Neural cell (in vitro differentiated cells): ENCODE measurements around the gene ATP1A1. TPM values are rescaled to one million over a fixed set of nuclear protein-coding genes. Genes with fewer than 3 reads are reported as not detected.

Experiments
- H2AFZ ChIP-seq: fragments of 200-600, 300-800 bp; sonication (generic), shearing (Covaris generic); 2 replicates; pipeline ENCODE4 v1.6.0; 2014; ENCODE audit warnings: low read depth, mild to moderate bottlenecking, antibody characterized with exemption, low read length, moderate library complexity
- H3F3A ChIP-seq: fragments of 200-600 bp; shearing (Covaris generic); 2 replicates; pipeline ENCODE4 v1.6.1; 2016; ENCODE audit warnings: mild to moderate bottlenecking, moderate library complexity, mixed read lengths, antibody characterized with exemption, low read length; ENCODE audit not compliant: insufficient read depth, poor library complexity, severe bottlenecking
- H3K27ac ChIP-seq: fragments of 200-600, 300-800 bp; sonication (generic), shearing (Covaris generic); 2 replicates; pipeline ENCODE4 v1.5.1; 2014; ENCODE audit warnings: mild to moderate bottlenecking, low read length, moderate library complexity
- H3K27me3 ChIP-seq: fragments of 300-800, 200-600 bp; sonication (generic), shearing (Covaris generic); 2 replicates; pipeline ENCODE4 v1.6.0; 2014; ENCODE audit warnings: mild to moderate bottlenecking, low read depth, low read length, moderate library complexity; ENCODE audit not compliant: insufficient read depth
- H3K36me3 ChIP-seq: fragments of 300-800, 200-600 bp; sonication (generic), shearing (Covaris generic); 2 replicates; pipeline ENCODE4 v1.5.1; 2014; ENCODE audit warnings: mild to moderate bottlenecking, antibody characterized with exemption, low read length, moderate library complexity; ENCODE audit not compliant: insufficient read depth
- H3K4me2 ChIP-seq: fragments of 300-800, 200-600 bp; sonication (generic), shearing (Covaris generic); 2 replicates; pipeline ENCODE4 v1.6.0; 2014; ENCODE audit warnings: mild to moderate bottlenecking, low read length
- H3K4me3 ChIP-seq: fragments of 300-800, 200-600 bp; sonication (generic), shearing (Covaris generic); 2 replicates; pipeline ENCODE4 v1.5.1; 2014; ENCODE audit warnings: mild to moderate bottlenecking, low read length, moderate library complexity
- H3K79me2 ChIP-seq: fragments of 200-600 bp; shearing (Covaris generic); replicated peaks from 2 replicates; pipeline ENCODE4 v1.6.0; 2014; ENCODE audit warnings: mild to moderate bottlenecking, low read length, moderate library complexity; ENCODE audit not compliant: insufficient read depth
- H3K9ac ChIP-seq: fragments of 300-800, 200-600 bp; sonication (generic), shearing (Covaris generic); 2 replicates; pipeline ENCODE4 v1.6.1; 2016; ENCODE audit warnings: mild to moderate bottlenecking, low read length, mixed read lengths
- H3K9me2 ChIP-seq: fragments of 200-600 bp; shearing (Covaris generic); 2 replicates; pipeline ENCODE4 v1.6.1; 2016; ENCODE audit warnings: mild to moderate bottlenecking, low read length, mixed read lengths; ENCODE audit not compliant: insufficient read depth
- H3K9me3 ChIP-seq: fragments of 200-600, 300-800 bp; sonication (generic), shearing (Covaris generic); 2 replicates; pipeline ENCODE4 v1.6.1; 2016; ENCODE audit warnings: mild to moderate bottlenecking, mixed run types, low read length, moderate library complexity, mixed read lengths
- H4K20me1 ChIP-seq: fragments of 200-600 bp; shearing (Covaris generic); 2 replicates; pipeline ENCODE4 v1.6.1; 2016; ENCODE audit warnings: mild to moderate bottlenecking, mixed run types; ENCODE audit not compliant: insufficient read depth
- CTCF ChIP-seq: fragments of 450-650 bp; IDR thresholded peaks from 2 replicates; pipeline ENCODE4 v1.5.1; 2014; ENCODE audit warnings: antibody characterized with exemption, mild to moderate bottlenecking, moderate library complexity; ENCODE audit not compliant: poor library complexity, severe bottlenecking
- EP300 ChIP-seq: fragments of 450-650 bp; conservative IDR thresholded peaks from 2 replicates; pipeline ENCODE4 v1.6.1; 2014; ENCODE audit warnings: antibody characterized with exemption, mild to moderate bottlenecking, moderate library complexity; ENCODE audit not compliant: poor library complexity, severe bottlenecking
- EZH2 ChIP-seq: fragments of 200-600, 300-800 bp; shearing (Covaris generic), sonication (generic); IDR thresholded peaks from 2 replicates; pipeline ENCODE4 v1.6.1; 2014; ENCODE audit warnings: antibody characterized with exemption, low read length, borderline replicate concordance, mild to moderate bottlenecking; ENCODE audit not compliant: insufficient read depth, poor library complexity, severe bottlenecking
- MXI1 ChIP-seq: fragments of 450-650 bp; conservative IDR thresholded peaks from 2 replicates; pipeline ENCODE4 v1.6.1; 2014; ENCODE audit warnings: antibody characterized with exemption, mild to moderate bottlenecking; ENCODE audit not compliant: poor library complexity, severe bottlenecking
- POLR2AphosphoS5 ChIP-seq: IDR thresholded peaks from 2 replicates; pipeline ENCODE4 v1.6.1; 2012
- RAD21 ChIP-seq: fragments of 450-650 bp; conservative IDR thresholded peaks from 2 replicates; pipeline ENCODE4 v1.6.1; 2014; ENCODE audit warnings: antibody characterized with exemption, mild to moderate bottlenecking, moderate library complexity
- REST ChIP-seq: IDR thresholded peaks from 2 replicates; pipeline ENCODE4 v1.6.1; 2012; ENCODE audit warnings: borderline replicate concordance
- SMC3 ChIP-seq: fragments of 450-650 bp; conservative IDR thresholded peaks from 2 replicates; pipeline ENCODE4 v1.6.1; 2014; ENCODE audit warnings: antibody characterized with exemption, mild to moderate bottlenecking, moderate library complexity; ENCODE audit not compliant: poor library complexity
- TAF1 ChIP-seq: IDR thresholded peaks from 2 replicates; pipeline ENCODE4 v1.6.1; 2012; ENCODE audit warnings: low read depth
- polyA plus RNA-seq: library from polyadenylated mRNA; depleted of rRNA; stranded (reverse); fragments of >200 nt; gene quantifications from 2 replicates; pipeline ENCODE4 v1.2.3, GENCODE V29; 2014

ATP1A1 gene
- polyA plus RNA-seq, 1 donor from 2014 or later: 44.2 TPM

DNA sequence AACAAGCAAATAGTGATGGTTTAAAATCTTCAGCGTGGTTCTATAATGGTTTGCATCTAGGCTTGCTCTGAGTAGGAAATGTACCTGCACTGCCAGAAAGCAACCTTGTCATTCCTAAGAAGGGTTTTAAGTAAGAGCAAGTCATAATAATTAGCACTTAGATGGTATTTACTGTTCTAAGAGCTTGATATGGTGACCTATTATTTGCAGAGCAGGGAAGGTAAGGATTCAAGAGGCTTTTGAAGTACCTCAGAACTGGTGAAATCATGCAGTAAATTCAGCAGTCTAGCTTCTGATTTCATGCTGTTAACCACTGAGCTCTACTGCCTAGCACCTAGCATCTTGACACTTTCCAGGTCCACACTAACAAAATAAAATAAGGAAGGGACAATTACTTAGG is 23.7 kb downstream of the ATP1A1 start (continued):
- TF ChIP-seq REST (no peak), POLR2AphosphoS5 (no peak), MXI1 (no peak)

GRCh38 chr1:116397728-116398127 is 24.7 kb downstream of the ATP1A1 start:
- H2AFZ ChIP-seq: no peak overlapping the region
- H3K4me2 ChIP-seq: no peak overlapping the region
- H3K27me3 ChIP-seq: no peaks in the 10 kb centered on the region
- no peaks in the 10 kb centered on the region for H3K9me3 ChIP-seq
- TF ChIP-seq EZH2 (no peak), MXI1 (no peak), REST (no peak), RAD21 (no peak), SMC3 (no peak), TAF1 (no peak), EP300 (no peak), CTCF (no peak), POLR2AphosphoS5 (no peak)
- no peak overlapping the region for H3K4me3 ChIP-seq
- H3K9ac ChIP-seq: no peak overlapping the region
- H3F3A ChIP-seq: no peaks in the 10 kb centered on the region
- H3K36me3 ChIP-seq: peaks cover 20% of the 10 kb centered on the region
- no peaks in the 10 kb centered on the region for H3K79me2 ChIP-seq
- no peaks in the 10 kb centered on the region for H3K9me2 ChIP-seq
- H4K20me1 ChIP-seq: no peaks in the 10 kb centered on the region
- no peak overlapping the region for H3K27ac ChIP-seq
